Stimulated activated memory B cell treated with anti-CD40 and anti-IgM and Interleukin-4, amounts not matched to agents 10 μg/mL and 1 μg/mL and 100 μg/mL, for 72 hours (primary cell): ENCODE data around the gene PCBD1.

Source experiments
- ATAC-seq: fragments of 150-1000 bp; cut with Tn5 transposase; 2 replicates; pipeline ENCODE4 v1.10.0; 2021
- H3K27ac Mint-ChIP-seq: one replicate; pipeline ENCODE4 v1.8.0; 2022; ENCODE audit warnings: mild to moderate bottlenecking, mixed read lengths
- H3K27me3 Mint-ChIP-seq: one replicate; pipeline ENCODE4 v1.8.0; 2022; ENCODE audit warnings: mixed read lengths
- H3K36me3 Mint-ChIP-seq: one replicate; pipeline ENCODE4 v1.8.0; 2022; ENCODE audit warnings: mixed read lengths
- H3K4me1 Mint-ChIP-seq: one replicate; pipeline ENCODE4 v1.8.0; 2022; ENCODE audit warnings: mixed read lengths
- H3K4me3 Mint-ChIP-seq: one replicate; pipeline ENCODE4 v1.8.0; 2022; ENCODE audit warnings: mild to moderate bottlenecking, moderate library complexity, mixed read lengths
- H3K9me3 Mint-ChIP-seq: one replicate; pipeline ENCODE4 v1.8.0; 2022; ENCODE audit warnings: mixed read lengths

PCBD1 gene

GRCh38 chr10:70896551-70896950, 8.2 kb upstream of the PCBD1 start:
- Mint-ChIP-seq H3K27me3 (peaks cover 3% of the 10 kb centered on the region), H3K36me3 (no peaks in the 10 kb centered on the region), H3K9me3 (no peaks in the 10 kb centered on the region), H3K4me3 (no peak overlapping the region), H3K27ac (no peak overlapping the region), H3K4me1 (no peaks in the 10 kb centered on the region)
- ATAC-seq: no peak

- H3K4me1 Mint-ChIP-seq: no peaks in the 10 kb centered on the region
- H3K9me3 Mint-ChIP-seq: no peaks in the 10 kb centered on the region
- H3K4me3 Mint-ChIP-seq: no peak overlapping the region
- H3K27ac Mint-ChIP-seq: no peak overlapping the region
- no peaks in the 10 kb centered on the region for H3K36me3 Mint-ChIP-seq
- H3K27me3 Mint-ChIP-seq: no peaks in the 10 kb centered on the region
- no peak for ATAC-seq
Measured at GRCh38 chr10:70894416-70894815, 6.1 kb upstream of the PCBD1 start.

DNA sequence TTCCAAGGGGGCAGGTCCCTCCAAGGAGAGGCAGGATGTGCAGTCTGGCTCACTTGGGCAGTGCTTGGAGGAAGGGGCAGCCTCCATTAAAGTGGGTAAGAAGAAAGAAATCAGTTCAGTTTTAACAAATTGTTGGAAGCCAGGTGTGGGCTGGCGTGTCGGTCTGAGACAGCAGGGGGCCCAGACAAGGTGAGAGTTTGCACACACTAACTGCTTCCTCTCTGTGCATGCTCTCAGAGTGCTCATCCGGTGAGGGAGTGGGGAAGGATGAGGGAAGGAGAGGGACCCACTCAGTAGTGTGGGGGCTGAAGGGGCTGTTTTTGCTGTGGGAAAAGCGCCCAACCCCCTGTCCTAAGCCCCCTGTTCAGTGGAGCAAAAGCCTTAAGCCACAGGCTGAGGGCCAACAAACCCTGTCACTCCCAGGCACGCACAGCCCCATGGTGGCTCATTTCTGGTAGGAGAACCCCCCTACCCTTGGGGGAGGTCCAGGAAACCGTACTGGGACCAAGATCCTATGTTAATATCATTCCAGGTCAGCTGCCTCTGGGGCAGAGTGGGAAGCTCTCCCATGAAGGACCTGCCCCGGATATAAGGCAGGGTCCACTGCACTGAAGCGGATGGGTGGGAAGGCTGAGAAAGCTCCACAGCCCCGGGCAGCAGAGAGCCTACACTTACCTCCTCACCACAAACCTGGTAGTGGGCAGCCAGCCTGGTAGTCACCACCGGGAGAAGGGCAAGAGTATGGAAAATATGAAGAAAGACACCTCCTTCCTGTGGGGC, 5.1 kb upstream of the PCBD1 start:
- Mint-ChIP-seq H3K4me1 (peaks cover 5% of the 10 kb centered on the region), H3K27ac (no peak overlapping the region), H3K36me3 (no peaks in the 10 kb centered on the region), H3K9me3 (no peaks in the 10 kb centered on the region), H3K4me3 (no peak overlapping the region), H3K27me3 (no peaks in the 10 kb centered on the region)
- no peak for ATAC-seq

DNA sequence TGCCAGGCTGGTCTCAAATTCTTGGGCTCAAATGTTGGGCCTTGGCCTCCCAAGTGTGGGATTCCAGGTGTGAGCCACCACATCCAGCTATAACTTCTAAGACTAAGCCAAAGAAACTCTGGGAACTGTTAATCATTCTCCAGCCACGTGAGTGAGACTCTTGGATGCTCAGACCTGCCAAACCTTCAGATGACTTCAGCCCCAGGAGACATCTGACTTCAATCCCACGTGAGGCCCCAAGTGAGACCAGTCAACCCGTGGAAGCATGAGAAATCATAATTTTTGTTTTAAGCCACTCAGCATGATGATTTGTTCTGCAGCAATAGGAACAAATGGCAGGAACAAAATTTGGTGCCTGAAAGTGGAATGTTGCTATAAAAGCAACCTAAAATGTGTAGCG, 4.3 kb upstream of the PCBD1 start:
- no peak overlapping the region for H3K4me3 Mint-ChIP-seq
- H3K4me1 Mint-ChIP-seq: peaks cover 6% of the 10 kb centered on the region
- H3K27me3 Mint-ChIP-seq: no peaks in the 10 kb centered on the region
- no peaks in the 10 kb centered on the region for H3K9me3 Mint-ChIP-seq
- no peak overlapping the region for H3K27ac Mint-ChIP-seq
- H3K36me3 Mint-ChIP-seq: no peaks in the 10 kb centered on the region
- ATAC-seq: no peak

- no peak overlapping the region for H3K27ac Mint-ChIP-seq
- no peak overlapping the region for H3K4me3 Mint-ChIP-seq
- peaks cover 13% of the 10 kb centered on the region for H3K4me1 Mint-ChIP-seq
- H3K36me3 Mint-ChIP-seq: no peaks in the 10 kb centered on the region
- no peaks in the 10 kb centered on the region for H3K27me3 Mint-ChIP-seq
- no peak for ATAC-seq
- H3K9me3 Mint-ChIP-seq: no peaks in the 10 kb centered on the region
Measured at GRCh38 chr10:70891627-70892026, 3.3 kb upstream of the PCBD1 start.

- Mint-ChIP-seq H3K36me3 (no peaks in the 10 kb centered on the region), H3K27ac (no peak overlapping the region), H3K27me3 (no peaks in the 10 kb centered on the region), H3K4me3 (no peak overlapping the region), H3K9me3 (no peaks in the 10 kb centered on the region), H3K4me1 (peaks cover 13% of the 10 kb centered on the region)
- ATAC-seq: no peak
Measured at GRCh38 chr10:70890917-70891431, 2.6 kb upstream of the PCBD1 start.

- Mint-ChIP-seq H3K9me3 (no peaks in the 10 kb centered on the region), H3K27ac (peak overlapping the region; percentile 83), H3K36me3 (peaks cover 10% of the 10 kb centered on the region), H3K4me3 (no peak overlapping the region), H3K4me1 (peaks cover 13% of the 10 kb centered on the region), H3K27me3 (no peaks in the 10 kb centered on the region)
- no peak for ATAC-seq
Measured at GRCh38 chr10:70889291-70889690, 926 bp upstream of the PCBD1 start.

- no peaks in the 10 kb centered on the region for H3K9me3 Mint-ChIP-seq
- peak overlapping the region; percentile 83 for H3K4me3 Mint-ChIP-seq
- H3K27me3 Mint-ChIP-seq: no peaks in the 10 kb centered on the region
- peaks cover 13% of the 10 kb centered on the region for H3K4me1 Mint-ChIP-seq
- no peak for ATAC-seq
- H3K27ac Mint-ChIP-seq: peak overlapping the region; percentile 83
- H3K36me3 Mint-ChIP-seq: peaks cover 21% of the 10 kb centered on the region
Measured at GRCh38 chr10:70886921-70887665, 1.3 kb downstream of the PCBD1 start.

DNA sequence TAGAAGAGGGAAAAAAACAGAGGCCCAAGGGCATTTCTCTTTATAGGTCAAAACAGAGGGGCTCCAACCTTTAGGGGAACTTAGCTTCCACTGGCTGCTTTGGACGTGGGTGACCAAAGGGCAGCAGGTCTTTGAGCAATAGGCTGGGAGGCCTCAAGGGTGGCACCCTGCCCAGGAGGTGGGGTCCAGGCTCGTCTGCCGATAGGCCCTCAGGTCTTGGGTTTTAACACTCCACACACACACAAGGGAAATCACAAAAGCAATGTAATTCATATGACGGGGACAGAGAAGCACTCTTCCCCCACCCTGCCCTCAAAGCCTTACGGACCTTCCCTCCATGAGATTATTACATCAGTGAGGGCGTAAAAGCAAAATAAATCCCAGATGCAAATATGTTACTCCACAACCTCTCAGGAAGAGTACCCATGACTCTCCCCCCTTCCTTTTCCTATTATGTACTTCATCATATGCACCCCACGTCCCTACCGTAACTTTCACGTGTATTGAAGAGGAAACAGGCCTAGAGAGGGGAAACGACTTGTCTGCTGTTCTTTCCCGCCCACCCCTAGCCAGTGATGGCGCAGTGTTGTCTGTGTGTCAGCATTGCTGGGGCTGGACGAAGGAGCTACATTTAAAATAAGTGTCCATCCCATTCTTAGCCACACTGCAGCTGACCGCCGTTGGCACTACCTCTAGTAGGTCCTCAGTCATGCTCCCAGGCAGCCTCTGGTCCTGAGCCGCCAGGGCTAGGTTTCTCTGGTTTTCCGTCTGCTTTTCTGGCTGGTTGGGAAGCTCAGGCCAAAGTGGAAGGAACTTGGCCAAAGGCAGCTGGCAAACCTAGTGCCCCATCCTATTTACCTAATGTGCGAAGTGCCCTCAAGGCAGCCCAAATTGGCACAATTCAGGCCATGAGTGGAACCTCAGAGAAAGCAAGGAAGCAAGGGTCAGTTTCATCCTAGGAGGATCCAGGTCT, 2.1 kb downstream of the PCBD1 start:
- Mint-ChIP-seq H3K36me3 (peaks cover 21% of the 10 kb centered on the region), H3K9me3 (no peaks in the 10 kb centered on the region), H3K4me1 (peaks cover 13% of the 10 kb centered on the region), H3K27me3 (no peaks in the 10 kb centered on the region), H3K4me3 (no peak overlapping the region), H3K27ac (no peak overlapping the region)
- no peak for ATAC-seq

DNA sequence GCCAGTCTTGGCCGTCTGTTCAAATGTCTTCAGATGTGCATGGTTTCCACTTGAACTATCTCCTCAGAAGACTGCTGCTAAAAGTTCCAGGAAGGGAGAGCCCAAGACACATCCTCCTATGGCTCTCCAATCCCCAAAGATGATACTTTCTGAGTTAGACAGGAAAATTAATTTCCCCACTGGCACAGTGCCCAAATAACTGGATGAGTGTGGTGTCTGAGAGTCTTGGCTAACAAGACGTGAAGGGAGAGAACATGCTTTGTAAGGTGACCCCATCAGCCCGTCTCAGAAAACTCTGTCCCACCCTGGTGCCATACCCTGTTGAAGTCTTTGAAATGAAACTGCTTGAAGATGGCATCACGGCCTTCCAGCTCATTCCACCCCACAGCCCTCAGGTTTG, 2.9 kb downstream of the PCBD1 start:
- Mint-ChIP-seq H3K9me3 (no peaks in the 10 kb centered on the region), H3K27ac (no peak overlapping the region), H3K4me1 (peaks cover 13% of the 10 kb centered on the region)

DNA sequence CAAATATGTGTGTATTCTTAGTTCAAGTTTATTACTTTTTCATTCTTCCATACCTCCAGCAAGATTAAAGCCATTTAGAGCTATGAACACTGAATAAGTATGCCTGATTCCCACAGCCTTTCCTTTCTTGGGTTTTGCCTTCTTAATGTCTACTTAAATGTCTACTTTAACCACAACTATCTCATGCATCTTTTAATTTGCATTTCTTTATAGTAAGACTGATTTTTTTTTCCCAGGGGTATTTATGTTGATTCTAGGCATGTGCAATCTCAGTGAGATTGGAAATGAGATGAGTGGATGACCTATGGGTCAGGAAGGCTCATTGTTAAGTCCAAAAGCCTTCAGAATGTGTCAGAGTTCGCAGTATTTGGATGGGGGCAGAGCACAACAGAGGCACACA, 3.6 kb downstream of the PCBD1 start:
- peaks cover 18% of the 10 kb centered on the region for H3K4me1 Mint-ChIP-seq
- peaks cover 26% of the 10 kb centered on the region for H3K36me3 Mint-ChIP-seq
- H3K9me3 Mint-ChIP-seq: no peaks in the 10 kb centered on the region
- no peaks in the 10 kb centered on the region for H3K27me3 Mint-ChIP-seq
- no peak overlapping the region for H3K4me3 Mint-ChIP-seq
- ATAC-seq: no peak
- H3K27ac Mint-ChIP-seq: no peak overlapping the region

More for the DNA sequence above, 2.9 kb downstream of the PCBD1 start:
- ATAC-seq: no peak
- no peaks in the 10 kb centered on the region for H3K27me3 Mint-ChIP-seq
- H3K4me3 Mint-ChIP-seq: no peak overlapping the region
- H3K36me3 Mint-ChIP-seq: peaks cover 21% of the 10 kb centered on the region

DNA sequence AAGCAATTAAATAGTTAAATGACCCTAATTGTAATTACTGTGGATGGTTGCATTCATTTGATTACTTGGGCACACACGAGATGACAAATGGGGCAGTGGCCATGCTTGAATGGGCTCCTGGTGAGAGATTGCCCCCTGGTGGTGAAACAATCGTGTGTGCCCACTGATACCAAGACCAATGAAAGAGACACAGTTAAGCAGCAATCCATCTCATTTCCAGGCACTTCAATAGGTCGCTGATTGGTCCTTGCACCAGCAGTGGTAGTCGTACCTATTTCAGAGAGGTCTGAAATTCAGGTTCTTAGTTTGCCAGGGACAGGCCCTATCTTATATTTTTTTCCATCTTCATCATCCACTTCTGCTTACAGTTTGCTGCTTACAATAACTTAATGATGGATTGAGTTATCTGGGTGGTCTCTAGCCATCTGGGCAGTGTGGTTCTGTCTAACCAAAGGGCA, 8.3 kb downstream of the PCBD1 start:
- Mint-ChIP-seq H3K36me3 (peaks cover 54% of the 10 kb centered on the region), H3K27me3 (no peaks in the 10 kb centered on the region), H3K27ac (no peak overlapping the region), H3K4me1 (peaks cover 7% of the 10 kb centered on the region), H3K4me3 (no peak overlapping the region), H3K9me3 (no peaks in the 10 kb centered on the region)
- ATAC-seq: peak; percentile 85

- Mint-ChIP-seq H3K27ac (no peak overlapping the region), H3K9me3 (no peaks in the 10 kb centered on the region)
Measured at GRCh38 chr10:70879207-70879606, 9.2 kb downstream of the PCBD1 start.

GRCh38 chr10:70874061-70874460, 14.3 kb downstream of the PCBD1 start:
- Mint-ChIP-seq H3K4me1 (no peaks in the 10 kb centered on the region), H3K27ac (no peak overlapping the region), H3K9me3 (no peaks in the 10 kb centered on the region), H3K27me3 (no peaks in the 10 kb centered on the region), H3K36me3 (peaks cover 53% of the 10 kb centered on the region), H3K4me3 (no peak overlapping the region)
- ATAC-seq: no peak

More at GRCh38 chr10:70879207-70879606, 9.2 kb downstream of the PCBD1 start:
- ATAC-seq: no peak
- peaks cover 7% of the 10 kb centered on the region for H3K4me1 Mint-ChIP-seq
- no peak overlapping the region for H3K4me3 Mint-ChIP-seq
- peaks cover 46% of the 10 kb centered on the region for H3K36me3 Mint-ChIP-seq
- H3K27me3 Mint-ChIP-seq: no peaks in the 10 kb centered on the region

- Mint-ChIP-seq H3K36me3 (peaks cover 50% of the 10 kb centered on the region), H3K4me3 (no peak overlapping the region), H3K27me3 (no peaks in the 10 kb centered on the region), H3K9me3 (no peaks in the 10 kb centered on the region), H3K4me1 (no peaks in the 10 kb centered on the region), H3K27ac (no peak overlapping the region)
- no peak for ATAC-seq
Measured at GRCh38 chr10:70872291-70872690, 16.1 kb downstream of the PCBD1 start.
